ENCODE data around the gene FRMD4A.
"Not testable (repeated sequence)": the region's sequence is repeated elsewhere in the genome, so short reads cannot be mapped to it uniquely, and the experiment has no call there.

Gene FRMD4A

GRCh38 chr10:13736506-13736905 lies 594.2 kb downstream of the FRMD4A start:
- in situ Hi-C loops (cut with MboI; ENCODE audit: low sequenced_read_pairs), result no loop called here

- in situ Hi-C loops (cut with MboI; ENCODE audit: low sequenced_read_pairs), result no loop called here
Measured at GRCh38 chr10:13734151-13734550, 596.6 kb downstream of the FRMD4A start.

- in situ Hi-C loops (cut with MboI; ENCODE audit: low sequenced_read_pairs), result no loop called here
Measured at GRCh38 chr10:13733071-13733470, 597.7 kb downstream of the FRMD4A start.

- in situ Hi-C loops (cut with MboI; ENCODE audit: low sequenced_read_pairs), result no loop called here
Measured at GRCh38 chr10:13732465-13732881, 598.3 kb downstream of the FRMD4A start.

- in situ Hi-C loops (cut with MboI; ENCODE audit: low sequenced_read_pairs), result no loop called here
Measured at GRCh38 chr10:13731799-13732198, 598.9 kb downstream of the FRMD4A start.

GRCh38 chr10:13730956-13731355 lies 599.8 kb downstream of the FRMD4A start:
- in situ Hi-C loops (cut with MboI; ENCODE audit: low sequenced_read_pairs), result no loop called here

GRCh38 chr10:13730306-13730652 lies 600.4 kb downstream of the FRMD4A start:
- in situ Hi-C loops (cut with MboI; ENCODE audit: low sequenced_read_pairs), result no loop called here

- in situ Hi-C loops (cut with MboI; ENCODE audit: low sequenced_read_pairs), result no loop called here
Measured at GRCh38 chr10:13729586-13730305, 601.0 kb downstream of the FRMD4A start.

GRCh38 chr10:13728898-13729535 lies 601.7 kb downstream of the FRMD4A start:
- in situ Hi-C loops (cut with MboI; ENCODE audit: low sequenced_read_pairs), result no loop called here

- in situ Hi-C loops (cut with MboI; ENCODE audit: low sequenced_read_pairs), result no loop called here
Measured at GRCh38 chr10:13725594-13725993, 605.1 kb downstream of the FRMD4A start.

GRCh38 chr10:13724484-13724883 lies 606.2 kb downstream of the FRMD4A start:
- in situ Hi-C loops (cut with MboI; ENCODE audit: low sequenced_read_pairs), result no loop called here

GRCh38 chr10:13722747-13723653 lies 607.7 kb downstream of the FRMD4A start:
- in situ Hi-C loops (cut with MboI; ENCODE audit: low sequenced_read_pairs), result no loop called here

GRCh38 chr10:13721486-13721885 lies 609.2 kb downstream of the FRMD4A start:
- in situ Hi-C loops (cut with MboI; ENCODE audit: low sequenced_read_pairs), result no loop called here

- in situ Hi-C loops (cut with MboI; ENCODE audit: low sequenced_read_pairs), result no loop called here
Measured at GRCh38 chr10:13720699-13721098, 610.0 kb downstream of the FRMD4A start.

GRCh38 chr10:13719425-13719824 lies 611.3 kb downstream of the FRMD4A start:
- in situ Hi-C loops (cut with MboI; ENCODE audit: low sequenced_read_pairs), result no loop called here

- in situ Hi-C loops (cut with MboI; ENCODE audit: low sequenced_read_pairs), result no loop called here
Measured at GRCh38 chr10:13718820-13719219, 611.9 kb downstream of the FRMD4A start.

- in situ Hi-C loops (cut with MboI; ENCODE audit: low sequenced_read_pairs), result no loop called here
Measured at GRCh38 chr10:13717936-13718772, 612.6 kb downstream of the FRMD4A start.

GRCh38 chr10:13717571-13717935 lies 613.2 kb downstream of the FRMD4A start:
- in situ Hi-C loops (cut with MboI; ENCODE audit: low sequenced_read_pairs), result no loop called here

GRCh38 chr10:13716081-13717071 lies 614.3 kb downstream of the FRMD4A start:
- in situ Hi-C loops (cut with MboI; ENCODE audit: low sequenced_read_pairs), result no loop called here

GRCh38 chr10:13715596-13715995 lies 615.1 kb downstream of the FRMD4A start:
- in situ Hi-C loops (cut with MboI; ENCODE audit: low sequenced_read_pairs), result not testable (repeated sequence)

Data from HL-60/S4 treated with retinoic acid at 250 ng/mL for 4 days and 3 days (cell line).